Measurements from ENCODE around the gene TNRC18. TPM values are rescaled to one million over a fixed set of nuclear protein-coding genes. Genes with fewer than 3 reads are reported as not detected.

Gene TNRC18
- polyA plus RNA-seq, 3 donors, result 0.64 to 49.9 (median 0.70) TPM

DNA sequence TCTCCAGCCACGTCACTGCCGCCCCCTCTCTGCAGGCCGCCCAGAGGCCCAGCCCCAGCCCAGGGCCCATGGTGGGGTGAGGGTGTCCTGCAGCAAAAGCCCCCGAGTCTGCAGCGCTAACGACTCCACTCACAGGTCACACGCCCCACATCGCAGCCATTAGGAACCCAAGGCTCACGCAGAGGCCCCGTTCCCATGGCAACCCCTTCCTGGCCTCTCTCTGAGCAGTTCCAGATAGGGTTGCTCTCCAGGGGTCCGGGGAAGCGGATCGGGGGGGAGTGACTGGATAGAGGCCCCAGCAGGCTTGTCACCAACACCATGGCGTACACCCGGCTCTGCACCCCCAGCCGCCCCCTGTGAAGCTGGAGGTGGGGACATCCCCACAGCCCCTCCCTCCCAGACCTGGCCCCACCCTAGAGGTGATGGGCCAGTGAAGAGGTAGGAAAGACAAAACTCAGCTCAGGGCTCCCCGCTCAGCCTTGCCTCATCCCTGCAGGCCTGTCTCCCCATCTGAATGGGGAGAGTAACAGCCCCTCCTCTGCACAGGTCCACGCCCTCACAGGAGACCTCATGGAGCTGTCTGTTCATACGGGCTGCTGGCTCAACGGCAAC, 41.2 kb downstream of the TNRC18 start:
- Histone ChIP-seq H3K9ac (ENCODE audit: insufficient read depth, low read length, poor library complexity, severe bottlenecking) (no peak overlapping the region), H3K79me2 (ENCODE audit: insufficient read depth, low read length) (peaks cover 98% of the 10 kb centered on the region), H3K27ac (ENCODE audit: low read depth in 1 of 2, low read length in 2 of 2) (peak overlapping the region in 1 of 2 donors; percentile 59), H2AFZ (ENCODE audit: insufficient read depth, low read depth, low read length, poor library complexity, severe bottlenecking) (no peak overlapping the region), H3K4me1 (ENCODE audit: control insufficient read depth in 1 of 2, insufficient read depth in 2 of 2, low read length in 2 of 2) (no peaks in the 10 kb centered on the region), H3K27me3 (ENCODE audit: control insufficient read depth in 2 of 2, insufficient read depth in 2 of 2, low read length in 2 of 2) (no peaks in the 10 kb centered on the region), H3K4me3 (replicated peaks in 1 of 3; ENCODE audit: low read depth in 2 of 3, low read length in 3 of 3) (no peak overlapping the region), H3K4me2 (replicated peaks; ENCODE audit: extremely low read depth, low read length, poor library complexity, severe bottlenecking) (no peak overlapping the region), H4K20me1 (ENCODE audit: insufficient read depth, low read length) (peaks cover 100% of the 10 kb centered on the region), H3K36me3 (replicated peaks in 1 of 2; ENCODE audit: control insufficient read depth in 1 of 2, insufficient read depth in 2 of 2, low read length in 2 of 2) (peaks cover 38 to 75% of the 10 kb centered on the region in 2 donors), H3K9me3 (replicated peaks in 1 of 2; ENCODE audit: control insufficient read depth in 1 of 2, insufficient read depth in 1 of 2, low read length in 2 of 2) (no peaks in the 10 kb centered on the region)
- WGBS (ENCODE audit: insufficient coverage), result 33% methylated on average over 3 of the region's 20 CpGs
- Mint-ChIP-seq H3K27ac (peak overlapping the region in 6 of 7 donors; percentile 4 to 90 (median 64)), H3K27me3 (ENCODE audit: low read depth in 3 of 3) (peaks cover 0 to 2% (median 2%) of the 10 kb centered on the region in 3 donors), H3K36me3 (peaks cover 18 to 79% of the 10 kb centered on the region in 2 donors), H3K4me3 (no peak overlapping the region), H3K4me1 (peaks cover 22% of the 10 kb centered on the region), H3K9me3 (no peaks in the 10 kb centered on the region)
- TF ChIP-seq, protein P1, sequence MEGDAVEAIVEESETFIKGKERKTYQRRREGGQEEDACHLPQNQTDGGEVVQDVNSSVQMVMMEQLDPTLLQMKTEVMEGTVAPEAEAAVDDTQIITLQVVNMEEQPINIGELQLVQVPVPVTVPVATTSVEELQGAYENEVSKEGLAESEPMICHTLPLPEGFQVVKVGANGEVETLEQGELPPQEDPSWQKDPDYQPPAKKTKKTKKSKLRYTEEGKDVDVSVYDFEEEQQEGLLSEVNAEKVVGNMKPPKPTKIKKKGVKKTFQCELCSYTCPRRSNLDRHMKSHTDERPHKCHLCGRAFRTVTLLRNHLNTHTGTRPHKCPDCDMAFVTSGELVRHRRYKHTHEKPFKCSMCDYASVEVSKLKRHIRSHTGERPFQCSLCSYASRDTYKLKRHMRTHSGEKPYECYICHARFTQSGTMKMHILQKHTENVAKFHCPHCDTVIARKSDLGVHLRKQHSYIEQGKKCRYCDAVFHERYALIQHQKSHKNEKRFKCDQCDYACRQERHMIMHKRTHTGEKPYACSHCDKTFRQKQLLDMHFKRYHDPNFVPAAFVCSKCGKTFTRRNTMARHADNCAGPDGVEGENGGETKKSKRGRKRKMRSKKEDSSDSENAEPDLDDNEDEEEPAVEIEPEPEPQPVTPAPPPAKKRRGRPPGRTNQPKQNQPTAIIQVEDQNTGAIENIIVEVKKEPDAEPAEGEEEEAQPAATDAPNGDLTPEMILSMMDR (IDR thresholded peaks at IDR 0.05), result no peak
- intact Hi-C loops (cut with micrococcal nuclease), result no loop called here
- DNase-seq, result no peak

DNA sequence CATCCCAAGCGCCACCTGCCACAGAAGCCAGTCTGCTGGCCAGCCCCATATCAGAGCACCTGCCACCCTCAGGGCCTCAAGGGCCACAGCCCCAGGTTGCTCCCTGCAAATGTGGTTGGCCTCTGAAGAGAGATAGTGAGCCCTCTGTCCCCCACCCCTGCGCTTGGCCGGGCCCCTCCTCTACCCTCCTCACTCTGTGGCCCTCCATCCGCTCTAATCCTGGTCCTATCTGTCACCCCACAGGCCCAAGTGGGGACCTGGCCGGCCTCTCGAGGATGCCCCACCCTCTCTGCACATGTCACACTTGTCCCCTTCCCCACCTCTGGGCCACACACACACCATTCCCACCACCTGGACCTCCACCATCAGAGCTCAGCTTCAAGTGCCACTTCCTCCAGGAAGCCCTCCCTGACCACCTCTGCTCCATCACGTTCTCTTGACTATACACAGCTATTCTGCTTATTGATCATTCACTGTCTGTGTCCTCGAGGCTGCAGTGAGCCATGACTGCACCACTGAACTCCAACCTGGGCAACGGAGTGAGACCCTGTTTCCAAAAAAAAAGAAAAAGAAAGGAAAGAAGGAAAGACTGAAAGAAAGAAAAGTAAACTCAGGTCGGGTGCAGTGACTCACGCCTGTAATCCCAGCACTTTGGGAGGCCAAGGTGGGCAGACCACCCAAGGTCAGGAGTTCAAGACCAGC, 42.4 kb downstream of the TNRC18 start:
- no peaks in the 10 kb centered on the region for H3K4me1 ChIP-seq (ENCODE audit: control insufficient read depth in 1 of 2, insufficient read depth in 2 of 2, low read length in 2 of 2)
- no peak overlapping the region for H3K4me3 Mint-ChIP-seq
- H3K9me3 Mint-ChIP-seq, result no peaks in the 10 kb centered on the region

More for the DNA sequence above, 42.4 kb downstream of the TNRC18 start:
- WGBS (ENCODE audit: insufficient coverage), result 92% methylated on average over 9 of the region's 11 CpGs
- Histone ChIP-seq H3K27me3 (ENCODE audit: control insufficient read depth in 2 of 2, insufficient read depth in 2 of 2, low read length in 2 of 2) (no peaks in the 10 kb centered on the region), H2AFZ (ENCODE audit: insufficient read depth, low read depth, low read length, poor library complexity, severe bottlenecking) (no peak overlapping the region), H3K27ac (ENCODE audit: low read depth in 1 of 2, low read length in 2 of 2) (peak overlapping the region in 1 of 2 donors; percentile 23), H4K20me1 (ENCODE audit: insufficient read depth, low read length) (peaks cover 100% of the 10 kb centered on the region), H3K4me3 (replicated peaks in 1 of 3; ENCODE audit: low read depth in 2 of 3, low read length in 3 of 3) (no peak overlapping the region), H3K4me2 (replicated peaks; ENCODE audit: extremely low read depth, low read length, poor library complexity, severe bottlenecking) (no peak overlapping the region), H3K9ac (ENCODE audit: insufficient read depth, low read length, poor library complexity, severe bottlenecking) (peak overlapping the region; percentile 8), H3K79me2 (ENCODE audit: insufficient read depth, low read length) (peaks cover 98% of the 10 kb centered on the region), H3K36me3 (replicated peaks in 1 of 2; ENCODE audit: control insufficient read depth in 1 of 2, insufficient read depth in 2 of 2, low read length in 2 of 2) (peaks cover 43 to 76% of the 10 kb centered on the region in 2 donors), H3K9me3 (replicated peaks in 1 of 2; ENCODE audit: control insufficient read depth in 1 of 2, insufficient read depth in 1 of 2, low read length in 2 of 2) (no peaks in the 10 kb centered on the region)
- intact Hi-C loops (cut with micrococcal nuclease), result no loop called here
- TF ChIP-seq, protein P1 (IDR thresholded peaks at IDR 0.05), result no peak
- peaks cover 0 to 2% (median 0%) of the 10 kb centered on the region in 3 donors for H3K27me3 Mint-ChIP-seq (ENCODE audit: low read depth in 3 of 3)
- H3K4me1 Mint-ChIP-seq, result peaks cover 22% of the 10 kb centered on the region
- DNase-seq, result no peak
- peaks cover 17 to 77% of the 10 kb centered on the region in 2 donors for H3K36me3 Mint-ChIP-seq
- peak overlapping the region in 4 of 7 donors; percentile 25 to 84 (median 46) for H3K27ac Mint-ChIP-seq

Data from CD14-positive monocyte (primary cell).